Measurements from ENCODE around the gene ANXA11. TPM values are rescaled to one million over a fixed set of nuclear protein-coding genes. Genes with fewer than 3 reads are reported as not detected.

ANXA11 gene
- total and polyA plus RNA-seq, 2 experiments from 2014 or later, result 92.8 to 168 TPM

GRCh38 chr10:80206277-80206655 lies 929 bp upstream of the ANXA11 start:
- H3K4me1 ChIP-seq (ENCODE audit: insufficient read depth), result peaks cover 40% of the 10 kb centered on the region
- peak overlapping the region; percentile 94 for H3K4me3 ChIP-seq
- H3K9me2 ChIP-seq (replicated peaks; ENCODE audit: insufficient read depth), result no peaks in the 10 kb centered on the region
- TF ChIP-seq EZH2 (IDR thresholded peaks at IDR 0.05; ENCODE audit: borderline replicate concordance) (no peak), CTCF (IDR thresholded peaks at IDR 0.05; ENCODE audit: poor library complexity) (no peak), EZH2phosphoT487 (IDR thresholded peaks at IDR 0.05; ENCODE audit: low read depth, severe bottlenecking, unreplicated experiment) (no peak)
- peak overlapping the region; percentile 73 for H2AFZ ChIP-seq
- H3K4me2 ChIP-seq, result peak overlapping the region; percentile 90
- peak overlapping the region; percentile 99 for H3K27ac ChIP-seq
- no peak for DNase-seq (ENCODE audit: low spot score)
- H3K9me3 ChIP-seq (ENCODE audit: low read depth), result no peaks in the 10 kb centered on the region
- H3K36me3 ChIP-seq (replicated peaks; ENCODE audit: insufficient read depth, low read depth), result no peaks in the 10 kb centered on the region
- peaks cover 67% of the 10 kb centered on the region for H3K79me2 ChIP-seq
- 89% methylated on average over 3 of the region's 3 CpGs for WGBS (ENCODE audit: low lambda C conversion rate, missing lambda C conversion rate)
- no peaks in the 10 kb centered on the region for H3K27me3 ChIP-seq
- peaks cover 22% of the 10 kb centered on the region for H4K20me1 ChIP-seq (ENCODE audit: insufficient read depth, poor library complexity, severe bottlenecking)

GRCh38 chr10:80204677-80205476 lies 460 bp downstream of the ANXA11 start:
- Histone ChIP-seq H3K9me3 (ENCODE audit: low read depth) (no peaks in the 10 kb centered on the region), H2AFZ (peak overlapping the region; percentile 73), H3K79me2 (peaks cover 75% of the 10 kb centered on the region), H3K36me3 (replicated peaks; ENCODE audit: insufficient read depth, low read depth) (no peaks in the 10 kb centered on the region), H3K9me2 (replicated peaks; ENCODE audit: insufficient read depth) (no peaks in the 10 kb centered on the region), H4K20me1 (ENCODE audit: insufficient read depth, poor library complexity, severe bottlenecking) (peaks cover 33% of the 10 kb centered on the region), H3K4me3 (peak overlapping the region; percentile 94), H3K4me1 (ENCODE audit: insufficient read depth) (peaks cover 50% of the 10 kb centered on the region), H3K27ac (peak overlapping the region; percentile 99), H3K4me2 (peak overlapping the region; percentile 90), H3K27me3 (no peaks in the 10 kb centered on the region)
- DNase-seq (ENCODE audit: low spot score), result peak; percentile 67
- 3% methylated on average over 39 of the region's 66 CpGs for WGBS (ENCODE audit: low lambda C conversion rate, missing lambda C conversion rate)
- TF ChIP-seq EZH2phosphoT487 (IDR thresholded peaks at IDR 0.05; ENCODE audit: low read depth, severe bottlenecking, unreplicated experiment) (no peak), EZH2 (IDR thresholded peaks at IDR 0.05; ENCODE audit: borderline replicate concordance) (no peak), CTCF (IDR thresholded peaks at IDR 0.05; ENCODE audit: poor library complexity) (no peak)

GRCh38 chr10:80203835-80204676 lies 1.3 kb downstream of the ANXA11 start:
- Histone ChIP-seq H3K4me3 (peak overlapping the region; percentile 94), H3K4me1 (ENCODE audit: insufficient read depth) (peaks cover 55% of the 10 kb centered on the region), H3K36me3 (replicated peaks; ENCODE audit: insufficient read depth, low read depth) (no peaks in the 10 kb centered on the region), H3K4me2 (peak overlapping the region; percentile 90), H2AFZ (peak overlapping the region; percentile 19), H3K27ac (peak overlapping the region; percentile 99), H3K79me2 (peaks cover 75% of the 10 kb centered on the region), H4K20me1 (ENCODE audit: insufficient read depth, poor library complexity, severe bottlenecking) (peaks cover 40% of the 10 kb centered on the region), H3K9me2 (replicated peaks; ENCODE audit: insufficient read depth) (no peaks in the 10 kb centered on the region), H3K27me3 (no peaks in the 10 kb centered on the region), H3K9me3 (ENCODE audit: low read depth) (no peaks in the 10 kb centered on the region)
- DNase-seq (ENCODE audit: low spot score), result peak; percentile 70
- TF ChIP-seq CTCF (IDR thresholded peaks at IDR 0.05; ENCODE audit: poor library complexity) (no peak), EZH2 (IDR thresholded peaks at IDR 0.05; ENCODE audit: borderline replicate concordance) (no peak), EZH2phosphoT487 (IDR thresholded peaks at IDR 0.05; ENCODE audit: low read depth, severe bottlenecking, unreplicated experiment) (no peak)
- 23% methylated on average over 11 of the region's 11 CpGs for WGBS (ENCODE audit: low lambda C conversion rate, missing lambda C conversion rate)

All from hepatocyte (in vitro differentiated cells).